Breast epithelium (tissue), 3 donors: Measurements from ENCODE around the gene HVCN1.

ENCODE experiments used
- CTCF ChIP-seq, 3 donors: fragments of 450-650 bp; IDR thresholded peaks; one replicate each; pipeline ENCODE4 v1.5.1; 2016 to 2017; ENCODE audit warnings: antibody characterized with exemption in 3 of 3, mild to moderate bottlenecking in 3 of 3, moderate library complexity in 3 of 3
- POLR2AphosphoS5 ChIP-seq, 3 donors: sonication (generic); formaldehyde crosslinking; IDR thresholded peaks; one replicate each; pipeline ENCODE4 v1.6.1; 2017; ENCODE audit warnings: antibody characterized with exemption in 3 of 3

GRCh38 chr12:110639336-110640141, 49.4 kb downstream of the HVCN1 start:
- TF ChIP-seq CTCF (IDR thresholded peaks at IDR 0.05), result no peak
- no peak for TF ChIP-seq POLR2AphosphoS5 (IDR thresholded peaks at IDR 0.05)
